Measurements from ENCODE around the gene SCD.

Gene SCD

DNA sequence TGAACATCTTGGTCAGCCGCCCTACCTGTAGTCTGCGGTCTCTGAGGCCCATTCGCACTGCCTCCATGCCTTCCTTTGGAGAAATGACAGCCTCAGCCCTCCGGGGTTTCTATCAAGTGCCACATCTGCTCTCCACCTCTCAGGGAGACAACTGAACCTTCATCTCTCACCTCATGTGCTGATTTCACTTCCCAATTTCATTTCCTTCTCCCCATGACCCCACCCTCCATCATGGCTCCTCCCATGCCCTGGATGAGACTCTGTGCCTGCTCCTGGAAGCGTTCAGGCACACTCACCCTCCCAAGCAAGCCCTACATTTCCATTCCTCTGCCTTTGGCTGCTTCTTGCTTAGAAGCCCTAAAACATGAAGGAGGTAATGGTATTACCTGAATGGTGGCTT lies 7.8 kb upstream of the SCD start:
- DNase-seq (ENCODE audit: low read depth, low spot score), result no peak
- peaks cover 5% of the 10 kb centered on the region; the same call in 1 of the 2 replicates for H3K4me1 ChIP-seq (ENCODE audit: control insufficient read depth, insufficient read depth, low read length)
- no peaks in the 10 kb centered on the region for H3K36me3 ChIP-seq (ENCODE audit: control insufficient read depth, insufficient read depth, low read length)
- H3K27ac ChIP-seq (ENCODE audit: low read length), result no peak overlapping the region
- H3K4me3 ChIP-seq (ENCODE audit: low read length), result no peak overlapping the region
- H3K27me3 ChIP-seq (ENCODE audit: control insufficient read depth, insufficient read depth, low read length), result no peaks in the 10 kb centered on the region
- no CpG with 5 or more reads among the region's 5 CpGs for WGBS (ENCODE audit: insufficient coverage, insufficient read length)
- H3K9me3 ChIP-seq (ENCODE audit: control insufficient read depth, insufficient read depth, low read length), result no peaks in the 10 kb centered on the region

DNA sequence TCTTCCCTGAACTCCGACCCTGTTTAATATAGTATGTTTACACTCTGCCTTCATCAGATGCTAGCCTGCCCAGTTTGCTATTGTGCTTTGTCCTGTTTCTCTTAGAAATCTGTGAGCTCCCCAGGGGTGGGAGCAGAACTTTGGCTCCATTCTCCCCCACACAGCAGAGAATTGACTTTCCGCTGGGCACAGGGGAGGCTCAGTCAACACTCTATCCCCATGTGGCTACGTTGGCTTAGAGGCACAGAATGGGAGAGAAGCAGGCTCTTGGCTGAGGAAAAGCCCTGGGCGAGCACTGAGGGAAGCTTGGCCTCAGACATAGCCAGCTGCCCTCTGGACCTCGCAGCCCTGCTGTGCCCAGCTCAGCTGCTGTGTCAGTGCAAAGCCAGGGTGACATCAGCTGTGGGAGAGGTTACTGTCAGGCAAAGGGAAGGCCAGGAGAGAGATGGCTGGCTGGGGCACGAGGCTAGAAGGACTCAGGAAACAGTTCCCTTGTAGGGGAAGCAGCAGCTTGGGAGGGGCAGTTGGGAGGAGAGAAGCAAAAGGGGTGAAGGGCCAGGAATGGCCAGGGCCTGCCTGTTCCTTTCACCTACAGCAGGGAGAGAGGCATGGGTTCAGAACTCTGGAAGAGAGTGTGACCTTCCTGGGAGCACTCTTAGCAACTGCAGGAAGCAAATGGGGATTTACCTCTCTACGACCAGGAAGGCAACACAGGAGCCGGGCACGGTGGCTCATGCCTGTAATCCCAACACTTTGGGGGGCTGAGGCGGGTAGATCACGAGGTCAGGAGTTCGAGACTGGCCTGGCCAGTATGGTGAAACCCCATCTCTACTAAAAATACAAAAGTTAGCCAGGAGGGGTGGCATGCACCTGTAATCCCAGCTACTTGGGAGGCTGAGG lies 5.8 kb upstream of the SCD start:
- H3K27me3 ChIP-seq (ENCODE audit: control insufficient read depth, insufficient read depth, low read length), result no peaks in the 10 kb centered on the region
- no peak overlapping the region for H3K27ac ChIP-seq (ENCODE audit: low read length)
- no peak for DNase-seq (ENCODE audit: low read depth, low spot score)
- no CpG with 5 or more reads among the region's 12 CpGs for WGBS (ENCODE audit: insufficient coverage, insufficient read length)
- peaks cover 9% of the 10 kb centered on the region; the same call in 1 of the 2 replicates for H3K4me1 ChIP-seq (ENCODE audit: control insufficient read depth, insufficient read depth, low read length)
- H3K36me3 ChIP-seq (ENCODE audit: control insufficient read depth, insufficient read depth, low read length), result no peaks in the 10 kb centered on the region
- no peaks in the 10 kb centered on the region for H3K9me3 ChIP-seq (ENCODE audit: control insufficient read depth, insufficient read depth, low read length)
- H3K4me3 ChIP-seq (ENCODE audit: low read length), result no peak overlapping the region

DNA sequence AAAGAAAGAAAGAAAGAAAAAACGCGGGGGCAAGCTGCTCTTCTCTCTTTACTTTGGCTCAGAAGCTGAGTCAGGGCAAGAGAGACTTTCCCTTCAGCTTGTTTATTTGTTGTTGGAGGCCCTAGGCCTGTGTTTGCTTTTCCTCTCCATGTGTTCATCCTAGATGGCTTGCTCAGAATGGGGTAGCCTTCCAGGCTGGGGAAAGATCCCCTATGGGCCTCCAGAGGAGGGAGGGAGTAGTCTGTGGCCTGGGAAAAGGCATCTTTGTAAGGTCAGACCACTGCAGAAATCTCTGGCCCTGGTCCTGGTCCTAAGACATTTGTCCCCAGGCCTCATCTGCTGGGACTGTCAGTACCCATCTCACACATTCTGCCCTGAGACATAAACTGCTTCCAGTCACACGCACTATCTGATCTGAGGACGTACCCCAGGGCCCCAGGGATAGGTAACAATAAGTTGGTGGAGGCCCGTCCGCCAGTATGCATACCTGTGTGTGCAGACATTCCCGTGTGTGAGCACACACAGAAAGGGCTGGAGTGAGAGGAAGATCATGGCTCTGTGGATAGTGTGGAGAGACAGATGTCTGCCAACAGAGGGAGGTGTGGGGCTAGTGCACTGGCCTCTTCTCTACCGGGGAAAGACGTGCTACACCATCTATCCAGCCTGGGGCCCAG lies 4.9 kb upstream of the SCD start:
- no CpG with 5 or more reads among the region's 9 CpGs for WGBS (ENCODE audit: insufficient coverage, insufficient read length)
- H3K27me3 ChIP-seq (ENCODE audit: control insufficient read depth, insufficient read depth, low read length), result no peaks in the 10 kb centered on the region
- DNase-seq (ENCODE audit: low read depth, low spot score), result peak; percentile 45
- no peak overlapping the region for H3K27ac ChIP-seq (ENCODE audit: low read length)
- H3K36me3 ChIP-seq (ENCODE audit: control insufficient read depth, insufficient read depth, low read length), result no peaks in the 10 kb centered on the region
- H3K4me1 ChIP-seq (ENCODE audit: control insufficient read depth, insufficient read depth, low read length), result peaks cover 9% of the 10 kb centered on the region; the same call in 1 of the 2 replicates
- H3K9me3 ChIP-seq (ENCODE audit: control insufficient read depth, insufficient read depth, low read length), result no peaks in the 10 kb centered on the region
- H3K4me3 ChIP-seq (ENCODE audit: low read length), result no peak overlapping the region

DNA sequence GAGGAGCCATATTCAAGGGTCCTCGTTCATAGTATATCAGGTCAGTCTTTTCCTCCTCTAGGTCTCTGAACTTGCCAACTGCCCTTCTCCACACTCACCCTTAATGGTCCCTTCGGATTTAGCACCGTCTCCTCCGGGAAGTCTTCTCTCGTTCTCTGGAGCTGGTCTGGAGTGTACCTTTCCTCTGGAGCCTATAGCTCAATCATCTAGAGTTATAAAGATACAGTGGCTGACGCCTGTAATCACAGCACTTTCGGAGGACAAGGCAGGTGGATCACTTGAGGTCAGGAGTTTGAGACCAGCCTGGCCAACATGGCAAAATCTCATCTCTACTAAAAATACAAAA lies 4.4 kb upstream of the SCD start:
- Histone ChIP-seq H3K36me3 (ENCODE audit: control insufficient read depth, insufficient read depth, low read length) (no peaks in the 10 kb centered on the region), H3K4me3 (ENCODE audit: low read length) (no peak overlapping the region), H3K27me3 (ENCODE audit: control insufficient read depth, insufficient read depth, low read length) (no peaks in the 10 kb centered on the region), H3K4me1 (ENCODE audit: control insufficient read depth, insufficient read depth, low read length) (peaks cover 9% of the 10 kb centered on the region; the same call in 1 of the 2 replicates), H3K9me3 (ENCODE audit: control insufficient read depth, insufficient read depth, low read length) (no peaks in the 10 kb centered on the region), H3K27ac (ENCODE audit: low read length) (no peak overlapping the region)
- DNase-seq (ENCODE audit: low read depth, low spot score), result no peak
- no CpG with 5 or more reads among the region's 7 CpGs for WGBS (ENCODE audit: insufficient coverage, insufficient read length)

DNA sequence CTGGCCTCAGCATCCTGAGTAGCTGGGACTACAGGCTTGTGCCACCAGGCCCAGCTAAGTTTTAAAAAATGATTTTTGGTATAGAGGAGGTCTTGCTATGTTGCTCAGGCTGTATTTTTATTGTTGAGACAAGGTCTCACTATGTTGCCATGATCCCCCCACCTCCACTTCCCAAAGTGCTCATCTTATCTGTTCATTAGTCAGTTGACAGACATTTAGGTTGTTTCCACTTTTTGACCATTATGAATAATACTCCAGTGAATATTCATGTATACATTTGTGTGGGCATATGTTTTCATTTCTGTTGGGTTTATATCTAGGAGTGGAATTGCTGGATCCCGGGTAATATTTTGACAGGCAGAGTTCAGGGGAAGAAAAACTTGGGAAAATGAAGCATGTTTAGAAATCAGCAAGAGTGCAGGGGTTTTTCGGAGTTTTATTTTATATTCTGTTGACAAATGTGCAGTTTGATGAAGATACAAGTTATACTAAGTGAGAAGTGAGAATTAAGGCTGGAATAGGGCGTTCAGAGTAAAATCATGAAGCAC lies 2.7 kb upstream of the SCD start:
- no peak for DNase-seq (ENCODE audit: low read depth, low spot score)
- Histone ChIP-seq H3K27me3 (ENCODE audit: control insufficient read depth, insufficient read depth, low read length) (no peaks in the 10 kb centered on the region), H3K36me3 (ENCODE audit: control insufficient read depth, insufficient read depth, low read length) (peaks cover 10% of the 10 kb centered on the region), H3K4me1 (ENCODE audit: control insufficient read depth, insufficient read depth, low read length) (peaks cover 14% of the 10 kb centered on the region), H3K4me3 (ENCODE audit: low read length) (no peak overlapping the region), H3K9me3 (ENCODE audit: control insufficient read depth, insufficient read depth, low read length) (no peaks in the 10 kb centered on the region), H3K27ac (ENCODE audit: low read length) (no peak overlapping the region)
- WGBS (ENCODE audit: insufficient coverage, insufficient read length), result 100% methylated on average over 1 of the region's 3 CpGs

DNA sequence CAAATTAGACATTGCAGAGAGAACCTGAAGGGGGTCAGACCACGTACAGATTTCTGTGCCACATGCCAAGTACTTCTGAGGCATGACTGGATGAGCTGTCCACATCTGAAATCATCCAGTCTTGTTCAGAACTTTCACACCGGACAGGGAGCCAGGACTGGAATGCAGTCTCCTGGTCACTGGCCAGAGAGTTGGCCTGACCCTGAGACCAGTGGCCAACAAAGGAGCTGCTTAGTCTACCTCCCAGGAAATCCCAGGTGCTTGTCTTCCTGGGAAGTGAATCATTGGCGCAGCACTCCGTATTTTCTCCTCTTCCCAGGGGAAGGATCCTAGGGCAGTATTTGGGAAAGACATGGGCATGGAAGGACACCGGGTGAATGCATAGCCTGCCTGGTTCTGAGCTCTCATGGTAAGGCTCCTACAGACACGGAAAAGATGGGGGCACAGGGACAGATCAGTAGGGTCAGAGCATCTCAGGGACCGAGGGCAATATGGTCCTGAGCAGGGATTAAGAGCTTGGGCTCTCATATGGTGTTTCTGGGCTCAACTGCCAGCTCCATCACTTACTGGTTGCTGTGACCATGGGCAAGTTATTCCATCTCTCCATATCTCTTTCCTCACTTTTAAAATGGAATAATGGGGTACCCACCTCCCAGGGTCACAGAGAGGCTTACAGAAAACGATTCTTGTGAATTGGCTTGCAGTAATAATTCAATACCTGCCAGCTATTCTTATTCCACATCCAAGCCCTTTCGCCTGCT lies 1.3 kb upstream of the SCD start:
- no peaks in the 10 kb centered on the region for H3K27me3 ChIP-seq (ENCODE audit: control insufficient read depth, insufficient read depth, low read length)
- no CpG with 5 or more reads among the region's 9 CpGs for WGBS (ENCODE audit: insufficient coverage, insufficient read length)
- no peak for DNase-seq (ENCODE audit: low read depth, low spot score)
- H3K4me3 ChIP-seq (ENCODE audit: low read length), result peak overlapping the region; percentile 90; the same call in 1 of the 2 replicates
- no peaks in the 10 kb centered on the region for H3K9me3 ChIP-seq (ENCODE audit: control insufficient read depth, insufficient read depth, low read length)
- H3K36me3 ChIP-seq (ENCODE audit: control insufficient read depth, insufficient read depth, low read length), result peaks cover 20% of the 10 kb centered on the region
- peaks cover 15% of the 10 kb centered on the region for H3K4me1 ChIP-seq (ENCODE audit: control insufficient read depth, insufficient read depth, low read length)
- no peak overlapping the region for H3K27ac ChIP-seq (ENCODE audit: low read length)

DNA sequence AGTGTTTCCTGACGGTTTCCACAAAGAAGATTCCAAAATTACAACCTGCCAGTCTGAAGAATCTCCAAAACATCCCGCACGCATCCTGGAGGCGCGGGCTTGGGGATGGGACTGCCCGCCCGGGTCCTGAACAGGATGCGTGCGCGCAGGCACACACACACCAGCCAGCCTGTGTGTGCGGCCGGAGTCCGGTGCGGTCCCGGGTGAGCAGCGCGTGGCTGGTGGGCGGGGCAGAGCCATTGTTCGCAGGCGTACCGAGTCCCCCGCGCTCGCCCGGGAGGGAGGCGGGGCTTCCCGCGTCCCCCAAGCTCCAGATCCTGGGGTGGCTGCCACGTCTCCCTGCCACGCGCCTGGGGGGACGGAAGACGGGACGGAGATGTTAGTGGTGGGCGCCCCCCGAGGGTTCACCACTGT lies 675 bp upstream of the SCD start:
- Histone ChIP-seq H3K36me3 (ENCODE audit: control insufficient read depth, insufficient read depth, low read length) (peaks cover 26% of the 10 kb centered on the region), H3K4me3 (ENCODE audit: low read length) (peak overlapping the region; percentile 90; the same call in 1 of the 2 replicates), H3K9me3 (ENCODE audit: control insufficient read depth, insufficient read depth, low read length) (no peaks in the 10 kb centered on the region), H3K27me3 (ENCODE audit: control insufficient read depth, insufficient read depth, low read length) (no peaks in the 10 kb centered on the region), H3K27ac (ENCODE audit: low read length) (no peak overlapping the region), H3K4me1 (ENCODE audit: control insufficient read depth, insufficient read depth, low read length) (peaks cover 12% of the 10 kb centered on the region)
- WGBS (ENCODE audit: insufficient coverage, insufficient read length), result no CpG with 5 or more reads among the region's 36 CpGs
- peak; percentile 60 for DNase-seq (ENCODE audit: low read depth, low spot score)

DNA sequence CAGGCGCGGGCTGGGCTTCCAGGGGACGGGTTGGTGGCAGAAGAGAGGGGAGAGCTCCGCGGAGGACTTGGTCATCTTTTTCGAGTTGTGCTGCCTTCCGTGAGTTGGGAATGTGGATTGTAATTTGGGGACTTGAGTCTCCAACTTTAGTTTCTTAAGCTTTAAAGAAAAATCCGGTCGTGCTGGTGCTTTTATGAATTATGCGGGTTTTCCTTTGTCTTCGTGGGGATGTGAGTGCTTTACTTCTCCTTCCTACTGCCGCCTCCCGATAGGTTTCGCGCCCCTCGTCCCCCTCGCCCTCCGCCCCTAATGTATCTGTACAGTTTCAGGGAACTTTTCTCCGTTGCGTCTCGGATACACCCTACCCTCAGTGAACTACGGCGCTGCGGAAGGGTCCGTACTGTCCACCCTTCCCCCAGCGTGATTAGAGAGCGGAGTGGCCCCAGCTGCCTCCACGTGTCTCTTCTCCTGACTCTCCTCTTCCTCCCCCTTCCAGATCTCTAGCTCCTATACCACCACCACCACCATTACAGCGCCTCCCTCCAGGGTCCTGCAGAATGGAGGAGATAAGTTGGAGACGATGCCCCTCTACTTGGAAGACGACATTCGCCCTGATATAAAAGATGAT lies 649 bp downstream of the SCD start:
- H3K9me3 ChIP-seq (ENCODE audit: control insufficient read depth, insufficient read depth, low read length), result no peaks in the 10 kb centered on the region
- no CpG with 5 or more reads among the region's 32 CpGs for WGBS (ENCODE audit: insufficient coverage, insufficient read length)
- H3K27ac ChIP-seq (ENCODE audit: low read length), result no peak overlapping the region
- peaks cover 10% of the 10 kb centered on the region for H3K4me1 ChIP-seq (ENCODE audit: control insufficient read depth, insufficient read depth, low read length)
- no peaks in the 10 kb centered on the region for H3K27me3 ChIP-seq (ENCODE audit: control insufficient read depth, insufficient read depth, low read length)
- H3K4me3 ChIP-seq (ENCODE audit: low read length), result peak overlapping the region; percentile 90
- DNase-seq (ENCODE audit: low read depth, low spot score), result no peak
- peaks cover 37% of the 10 kb centered on the region for H3K36me3 ChIP-seq (ENCODE audit: control insufficient read depth, insufficient read depth, low read length)

DNA sequence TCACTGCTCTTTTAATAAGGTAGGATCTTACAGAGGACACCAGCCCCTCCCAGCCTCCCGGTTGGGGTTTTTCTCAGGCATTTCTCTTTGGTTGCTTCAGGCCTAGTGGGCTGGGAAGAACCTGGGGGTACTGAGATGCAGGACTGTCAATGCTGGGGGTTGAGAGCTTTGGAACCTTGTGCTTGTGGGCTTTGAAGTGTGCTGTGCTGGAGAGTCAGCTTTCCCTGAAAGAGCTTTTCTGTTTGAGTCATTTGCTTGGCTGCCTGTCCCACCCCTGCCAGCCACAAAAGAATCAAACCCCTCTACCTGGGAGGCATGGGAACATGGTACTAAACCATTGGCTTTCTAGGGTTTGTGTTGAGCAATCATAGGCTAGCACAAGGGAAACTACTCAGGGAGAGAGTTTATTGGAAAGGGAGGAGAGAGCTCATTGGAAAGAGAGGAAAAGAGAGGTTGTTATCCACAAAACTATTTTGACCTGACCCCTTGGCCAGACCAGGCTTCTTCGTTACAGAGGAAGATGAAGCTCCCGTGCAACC lies 1.4 kb downstream of the SCD start:
- Histone ChIP-seq H3K9me3 (ENCODE audit: control insufficient read depth, insufficient read depth, low read length) (no peaks in the 10 kb centered on the region), H3K36me3 (ENCODE audit: control insufficient read depth, insufficient read depth, low read length) (peaks cover 38% of the 10 kb centered on the region), H3K27me3 (ENCODE audit: control insufficient read depth, insufficient read depth, low read length) (no peaks in the 10 kb centered on the region), H3K4me1 (ENCODE audit: control insufficient read depth, insufficient read depth, low read length) (peaks cover 10% of the 10 kb centered on the region), H3K27ac (ENCODE audit: low read length) (no peak overlapping the region), H3K4me3 (ENCODE audit: low read length) (peak overlapping the region; percentile 90; the same call in 1 of the 2 replicates)
- no peak for DNase-seq (ENCODE audit: low read depth, low spot score)
- no CpG with 5 or more reads among the region's 3 CpGs for WGBS (ENCODE audit: insufficient coverage, insufficient read length)

Data from iPS DF 6.9 (cell line).